Activated CD4-positive, CD25-positive, alpha-beta regulatory T cell treated with anti-CD3 and anti-CD28 coated beads, Interleukin-2, amount 50 U/mL, for 24 hours (primary cell): ENCODE data around the gene WDR59.

Experiments
- ATAC-seq, 2 donors: fragments of 150-1000 bp; cut with Tn5 transposase; one replicate each; pipeline ENCODE4 v1.10.0; 2021; ENCODE audit warnings: mild to moderate bottlenecking in 1 of 2, moderate library complexity in 1 of 2

Gene WDR59

DNA sequence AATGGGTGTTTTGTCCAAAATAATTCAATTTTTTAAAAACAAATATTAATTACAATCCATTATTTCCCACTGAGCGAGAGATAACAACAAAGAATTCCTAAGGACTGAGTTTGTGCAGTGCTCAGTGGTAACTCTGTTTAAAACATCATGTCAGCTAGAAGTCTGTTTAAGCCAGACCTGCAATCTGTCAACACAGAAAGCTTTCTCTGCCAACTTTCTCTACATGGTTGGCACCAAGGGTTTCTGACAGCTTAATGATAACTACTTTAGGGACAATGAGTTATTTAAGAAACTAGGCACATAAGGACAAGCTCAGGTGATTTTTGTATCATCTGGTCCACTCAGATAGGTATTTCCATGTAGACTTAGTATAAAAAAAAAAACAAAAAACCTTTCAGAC, 81.8 kb downstream of the WDR59 start:
- no peak for ATAC-seq

- no peak for ATAC-seq
Measured at GRCh38 chr16:74902161-74902560, 82.8 kb downstream of the WDR59 start.

DNA sequence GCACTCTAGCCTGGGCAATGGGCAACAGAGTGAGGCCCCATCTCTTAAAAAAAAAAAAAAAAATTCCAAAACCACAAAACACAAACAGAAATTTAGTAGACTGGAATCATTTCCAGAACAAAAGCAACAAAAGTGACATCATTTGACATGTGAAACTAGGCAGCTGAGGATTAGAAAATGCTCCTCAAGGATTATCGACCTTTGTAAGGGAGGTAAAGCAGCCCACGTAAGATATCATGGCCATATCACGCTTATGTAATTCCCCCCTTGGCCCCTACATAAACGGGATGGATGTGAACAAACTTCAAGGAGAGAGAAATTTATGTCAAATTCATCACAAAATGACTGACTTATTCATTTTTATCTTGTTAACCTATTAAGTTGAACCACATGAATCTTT, 83.3 kb downstream of the WDR59 start:
- no peak for ATAC-seq

DNA sequence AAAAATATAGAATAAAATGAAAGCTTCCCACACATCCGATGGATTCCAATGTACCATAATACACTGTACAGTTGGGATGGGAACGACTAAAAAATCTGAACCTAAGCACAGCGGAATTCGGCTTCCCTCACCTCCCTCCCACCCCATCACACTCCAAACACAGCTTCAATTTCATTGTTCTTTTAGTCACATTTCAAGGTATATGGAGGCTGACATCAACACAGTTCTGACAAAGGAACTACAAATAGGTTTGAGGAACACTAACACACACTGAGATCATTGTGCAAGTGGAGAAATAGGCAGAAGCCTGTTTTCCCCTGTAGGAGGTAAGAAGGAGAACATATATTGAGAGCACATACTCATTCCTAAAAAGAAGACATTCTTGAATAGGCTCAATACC, 85.1 kb downstream of the WDR59 start:
- no peak for ATAC-seq

DNA sequence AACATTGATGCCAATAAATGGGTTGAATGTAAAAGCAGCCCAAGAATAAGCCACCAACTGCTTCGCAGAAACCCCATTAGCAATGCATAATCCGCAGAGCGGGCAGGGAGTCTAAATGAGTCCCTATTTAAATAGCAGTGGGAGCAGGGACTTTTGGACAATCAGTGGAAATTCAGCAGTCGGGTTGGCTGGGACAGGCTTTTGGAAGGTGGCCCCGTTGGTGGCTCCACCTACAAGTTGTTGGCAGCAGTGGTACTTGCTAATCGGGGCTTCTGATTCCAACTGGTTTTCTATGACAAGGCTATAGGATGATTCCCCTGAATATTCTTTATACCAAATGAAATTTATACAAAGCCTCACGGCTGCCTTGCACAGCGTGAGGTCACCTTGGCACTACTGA, 86.3 kb downstream of the WDR59 start:
- no peak for ATAC-seq

DNA sequence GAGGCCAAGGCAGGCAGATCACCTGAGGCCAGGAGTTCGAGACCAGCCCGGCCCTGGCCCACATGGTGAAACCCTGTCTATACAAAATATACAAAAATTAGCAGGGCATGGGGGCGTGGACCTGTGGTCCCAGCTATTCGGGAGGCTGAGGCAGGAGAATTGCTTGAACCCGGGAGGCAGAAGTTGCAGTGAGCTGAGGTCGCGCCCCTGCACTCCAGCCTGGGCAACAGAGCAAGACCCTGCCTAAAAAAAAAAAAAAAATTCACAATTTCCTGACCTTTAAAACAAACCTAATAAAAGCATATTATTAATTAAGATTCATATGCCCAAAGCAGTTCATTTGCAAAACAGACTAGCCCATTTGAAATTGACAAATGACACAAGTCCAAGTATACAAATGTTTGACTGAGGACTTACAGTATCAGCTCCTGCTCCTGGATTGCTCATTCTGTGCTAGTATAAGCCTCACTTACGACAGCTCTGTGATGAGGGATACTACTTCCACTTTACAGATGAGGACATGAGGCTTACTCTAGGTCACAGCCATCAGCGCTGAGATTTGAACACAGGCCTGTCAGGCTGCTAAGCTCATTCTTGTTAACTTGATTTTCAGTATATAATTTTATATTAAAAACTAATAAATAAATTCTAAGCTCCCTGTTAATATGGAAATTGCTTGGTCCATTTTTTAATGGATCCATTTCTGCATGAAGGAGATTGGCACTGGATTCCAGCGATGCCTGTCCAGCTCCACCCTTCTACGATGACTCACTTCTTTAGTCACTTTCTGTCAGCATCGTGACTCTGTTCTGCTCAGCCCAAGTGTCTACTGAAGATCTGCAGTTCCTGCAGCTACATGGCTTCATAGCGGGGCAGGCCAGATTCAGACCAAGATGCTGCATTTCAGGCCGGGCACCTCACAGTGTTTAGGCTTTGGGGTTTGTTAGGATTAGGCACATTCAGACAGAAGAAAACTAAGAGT, 88.2 kb downstream of the WDR59 start:
- no peak for ATAC-seq

- no peak for ATAC-seq
Measured at GRCh38 chr16:74893541-74893940, 91.4 kb downstream of the WDR59 start.

DNA sequence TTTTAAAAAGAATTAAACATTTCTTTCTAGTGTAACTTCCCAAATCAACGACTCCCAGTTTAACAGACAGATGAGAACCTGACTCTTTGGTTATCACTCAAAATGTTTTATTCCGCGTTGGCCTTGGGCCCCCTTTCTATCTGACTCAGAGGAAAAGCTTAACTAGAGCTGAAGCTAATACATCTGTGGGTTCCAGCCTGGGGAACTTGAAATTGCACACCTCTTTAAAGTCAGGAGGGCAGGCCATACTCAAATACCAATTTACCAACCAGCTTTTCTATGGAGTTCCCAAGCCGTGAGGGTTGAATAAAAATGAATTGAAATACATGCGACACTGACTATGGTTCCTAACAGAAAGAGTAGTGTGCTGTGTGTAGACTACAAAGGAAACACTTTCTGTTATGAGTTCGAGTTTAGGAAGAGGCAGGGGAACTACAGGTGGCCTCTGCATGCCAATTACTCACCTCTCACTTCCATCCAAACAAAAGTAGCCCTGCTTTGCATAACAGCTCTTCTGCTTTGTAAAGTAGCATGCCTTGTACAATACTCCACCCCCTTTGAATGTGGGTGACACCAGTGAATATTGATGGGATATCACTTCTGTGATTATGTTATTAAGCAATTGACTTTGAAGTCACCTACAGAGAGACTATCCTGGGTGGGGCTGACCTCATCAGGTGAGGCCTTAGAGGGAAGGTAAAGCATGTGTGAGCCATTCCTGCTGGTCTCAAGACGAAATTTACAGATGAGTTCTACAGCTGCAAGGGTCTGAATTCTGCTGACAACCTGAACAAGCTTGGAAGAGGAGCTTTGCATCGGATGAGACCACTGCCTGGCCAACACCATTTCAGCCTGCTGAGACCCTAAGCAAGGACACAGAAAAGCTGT, 92.1 kb downstream of the WDR59 start:
- ATAC-seq: no peak

GRCh38 chr16:74888888-74889287, 96.0 kb downstream of the WDR59 start:
- no peak for ATAC-seq

DNA sequence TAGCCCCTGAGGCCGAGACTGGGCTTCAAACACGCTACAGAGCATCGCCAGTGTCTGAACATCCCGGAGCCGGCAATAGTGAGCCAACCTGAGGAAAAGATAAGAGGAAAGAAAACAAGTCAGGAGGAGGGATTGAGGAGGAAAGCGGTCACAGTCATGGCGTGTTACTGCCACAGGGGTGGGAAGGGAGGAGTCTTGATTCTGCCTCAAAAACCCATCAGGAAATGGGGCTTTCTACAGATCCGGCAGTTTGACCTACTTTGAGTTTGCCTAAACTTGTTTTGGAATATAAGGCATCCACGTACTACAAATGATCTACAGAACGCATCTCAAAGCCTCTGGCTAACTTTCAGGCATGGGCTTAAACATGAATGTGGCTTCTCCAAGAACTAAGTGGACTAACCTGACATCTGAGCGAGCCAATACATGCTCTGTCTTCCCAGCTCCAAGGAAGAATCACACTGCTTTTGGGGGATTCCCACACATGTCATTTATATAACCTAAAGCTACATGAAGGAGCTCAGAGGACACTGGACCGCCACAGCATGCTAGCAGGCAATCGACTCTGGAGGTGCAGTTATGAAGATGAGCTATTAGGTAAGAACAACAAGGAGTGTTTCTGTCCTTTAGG, 96.6 kb downstream of the WDR59 start:
- no peak for ATAC-seq

DNA sequence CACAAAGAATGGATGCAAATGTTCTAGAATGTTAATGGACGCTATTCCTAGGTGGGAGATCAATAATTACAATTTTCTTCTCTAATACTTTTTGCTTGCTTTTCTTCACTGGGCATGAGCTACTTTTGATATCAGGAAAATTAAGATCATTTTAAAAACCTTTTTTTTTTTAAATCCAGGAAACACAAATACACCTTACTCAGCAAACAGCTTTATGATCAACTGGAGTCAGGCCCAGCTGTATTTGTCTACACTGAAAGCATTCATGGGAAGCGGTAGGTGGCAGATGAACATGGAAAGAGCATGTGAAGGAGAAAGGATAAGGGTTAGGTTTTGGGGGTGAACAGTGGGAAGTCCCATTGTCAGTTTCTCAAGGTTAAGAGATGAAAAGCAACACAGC, 97.8 kb downstream of the WDR59 start:
- ATAC-seq: no peak

DNA sequence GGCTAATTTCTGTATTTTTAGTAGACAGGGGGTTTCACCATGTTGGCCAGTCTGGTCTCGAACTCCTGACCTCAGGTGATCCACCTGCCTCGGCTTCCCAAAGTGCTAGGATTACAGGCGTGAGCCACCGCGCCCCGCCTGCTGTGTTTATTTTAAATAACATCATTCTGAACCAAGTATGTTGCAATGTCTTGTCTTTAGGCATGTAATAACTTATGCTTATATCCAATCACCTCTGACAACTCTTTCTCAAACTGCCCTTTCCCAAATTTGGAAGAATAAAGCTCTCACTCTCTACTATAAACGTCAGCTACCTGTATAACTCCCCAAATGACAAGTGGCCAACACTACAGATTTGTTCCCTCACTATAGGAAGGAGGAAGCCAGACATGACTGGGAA, 107.2 kb downstream of the WDR59 start:
- no peak for ATAC-seq

- ATAC-seq: no peak
Measured at GRCh38 chr16:74874912-74875546, 109.9 kb downstream of the WDR59 start.

DNA sequence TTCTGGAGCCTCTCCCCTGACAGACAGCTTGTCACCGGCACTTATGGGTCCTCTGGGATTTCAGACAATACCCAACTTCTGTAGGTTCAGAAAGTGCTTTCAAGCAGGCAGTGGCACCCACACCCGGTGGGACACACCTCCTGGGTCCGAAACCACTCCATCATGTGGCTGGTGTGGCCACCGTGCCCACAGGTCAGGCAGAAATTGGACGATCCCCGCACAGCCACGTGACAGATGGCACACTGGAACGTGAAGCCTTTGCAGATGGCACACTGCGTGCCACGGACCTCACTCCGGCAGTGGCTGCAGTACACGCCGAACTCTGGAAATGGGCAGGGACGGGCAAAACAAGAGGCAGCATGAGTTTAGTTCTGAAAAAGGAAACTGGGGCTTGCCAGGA, 110.8 kb downstream of the WDR59 start:
- ATAC-seq: no peak

GRCh38 chr16:74872302-74872701, 112.6 kb downstream of the WDR59 start:
- no peak for ATAC-seq

- ATAC-seq: no peak
Measured at GRCh38 chr16:74871608-74872007, 113.3 kb downstream of the WDR59 start.

GRCh38 chr16:74868501-74868900, 116.4 kb downstream of the WDR59 start:
- ATAC-seq: peak; percentile 51 to 63

DNA sequence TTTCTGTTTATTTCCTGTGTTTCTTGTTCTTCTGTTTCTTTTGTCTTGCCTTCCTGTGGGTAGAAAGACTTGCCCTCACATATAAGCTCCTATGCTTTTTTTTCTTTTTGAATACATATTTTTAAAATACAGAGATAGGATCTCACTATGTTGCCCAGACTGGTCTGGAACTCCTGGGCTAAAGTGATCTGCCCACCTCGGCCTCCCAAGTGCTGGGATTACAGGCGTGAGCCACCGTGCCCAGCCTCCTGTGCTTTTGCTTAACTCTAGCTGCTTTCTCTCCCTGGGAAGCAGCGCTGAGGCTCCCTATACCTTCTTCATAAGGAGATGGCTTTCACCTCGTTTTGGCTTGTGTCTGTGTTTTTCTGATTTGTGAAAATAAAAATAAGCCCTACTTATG, 116.9 kb downstream of the WDR59 start:
- ATAC-seq: no peak

DNA sequence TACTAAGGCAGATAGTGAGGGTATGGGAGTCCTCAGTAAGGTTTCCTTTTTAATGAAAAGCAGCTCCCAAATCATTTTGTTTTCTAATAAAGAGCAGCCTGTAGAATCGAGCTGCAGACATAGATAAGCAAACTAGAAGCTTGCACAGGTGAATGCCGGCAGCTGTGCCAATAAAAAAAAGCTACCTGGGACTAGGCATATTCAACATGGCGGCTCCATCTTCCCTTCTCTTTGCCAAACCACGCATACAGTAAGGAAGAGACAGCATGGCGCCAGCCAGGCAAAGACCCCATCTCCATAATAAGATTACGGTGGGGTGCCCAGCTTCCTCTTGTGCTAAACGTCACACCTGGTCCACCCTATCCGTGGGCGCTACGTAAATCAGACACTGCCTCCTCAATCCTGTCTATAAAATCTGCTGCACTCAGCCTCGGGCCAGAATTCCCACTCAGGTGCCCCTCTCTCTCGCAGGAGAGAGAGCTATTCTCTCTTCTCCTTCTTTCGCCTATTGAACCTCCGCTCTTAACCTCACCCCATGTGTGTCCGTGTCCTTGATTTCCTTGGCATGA, 117.6 kb downstream of the WDR59 start:
- no peak for ATAC-seq

- no peak for ATAC-seq
Measured at GRCh38 chr16:74865922-74866598, 118.9 kb downstream of the WDR59 start.

GRCh38 chr16:74862743-74863244, 122.1 kb downstream of the WDR59 start:
- ATAC-seq: peak; percentile 78 to 91

- ATAC-seq: no peak
Measured at GRCh38 chr16:74852500-74852875, 132.4 kb downstream of the WDR59 start.
